GM19240 (cell line): Measurements from ENCODE around the gene TFEB.

ENCODE experiments used
- DNase-seq: peaks from one replicate; pipeline ENCODE4 v3.0.0; 2011; ENCODE audit warnings: low spot score; ENCODE audit not compliant: insufficient read length

The TFEB gene

DNA sequence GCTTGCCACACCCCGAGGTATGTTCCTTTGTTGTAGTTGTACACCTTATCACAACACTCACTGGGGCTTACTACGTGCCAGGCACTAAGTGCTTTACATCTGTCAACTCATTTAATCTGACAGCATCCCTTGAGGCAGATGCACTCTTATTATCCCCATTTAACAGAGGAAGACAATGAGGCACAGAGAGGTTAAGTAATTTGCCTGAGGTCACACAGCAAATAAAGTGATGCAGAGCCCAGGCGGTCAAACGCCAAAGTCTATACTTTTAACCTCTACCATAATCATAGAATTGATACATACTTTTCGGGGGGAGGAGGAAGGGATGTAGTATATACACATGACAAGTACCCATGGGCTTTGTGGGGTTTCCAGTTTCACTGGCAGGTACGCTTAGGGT is 59.4 kb downstream of the TFEB start:
- DNase-seq: no peak

DNA sequence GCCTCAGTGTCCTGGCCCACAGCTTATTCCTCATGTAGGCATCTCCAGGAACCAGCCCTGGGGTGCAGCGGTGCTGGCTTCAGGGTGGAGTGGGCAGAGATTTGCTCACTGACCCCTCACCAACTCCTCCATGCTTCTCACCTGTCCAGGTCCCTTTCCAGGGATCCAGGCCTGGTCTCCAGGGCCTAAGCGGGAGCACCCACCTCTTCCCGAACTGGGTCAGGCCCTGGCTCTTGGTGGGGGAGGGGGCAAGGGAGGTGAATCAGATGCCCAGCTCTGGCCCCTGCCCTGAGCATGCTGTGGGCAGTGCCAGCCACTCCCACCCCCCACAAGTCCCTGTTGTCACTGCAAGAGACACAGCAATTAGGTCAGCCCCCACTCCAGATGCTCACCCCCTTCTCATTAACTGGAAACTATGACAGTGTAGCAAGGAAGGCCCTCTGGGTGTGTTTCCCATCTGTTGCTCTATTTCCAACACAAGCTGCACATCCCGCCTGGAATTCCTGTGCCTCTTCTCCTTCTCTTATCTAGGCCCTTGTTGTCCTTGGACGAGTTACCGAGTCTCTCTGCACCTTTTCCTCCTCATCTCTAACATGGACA is 60.1 kb downstream of the TFEB start:
- no peak for DNase-seq

- no peak for DNase-seq
Observed at GRCh38 chr6:41674231-41675000, 61.0 kb downstream of the TFEB start.

DNA sequence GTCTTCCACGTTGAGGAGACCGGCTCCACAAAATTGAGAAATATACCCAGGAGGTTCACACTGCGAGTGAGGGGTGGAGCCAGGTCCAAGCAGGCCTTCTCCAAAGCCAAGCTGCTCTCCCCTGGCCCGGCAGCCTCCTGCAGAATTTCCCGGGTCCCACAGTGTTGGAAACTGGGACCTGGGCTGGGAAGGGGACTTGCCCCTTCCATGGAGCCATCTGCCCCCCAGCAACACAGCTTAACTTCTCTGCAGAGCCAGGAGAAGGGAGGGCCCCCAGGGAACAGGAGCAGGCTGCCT is 61.8 kb downstream of the TFEB start:
- DNase-seq: no peak

DNA sequence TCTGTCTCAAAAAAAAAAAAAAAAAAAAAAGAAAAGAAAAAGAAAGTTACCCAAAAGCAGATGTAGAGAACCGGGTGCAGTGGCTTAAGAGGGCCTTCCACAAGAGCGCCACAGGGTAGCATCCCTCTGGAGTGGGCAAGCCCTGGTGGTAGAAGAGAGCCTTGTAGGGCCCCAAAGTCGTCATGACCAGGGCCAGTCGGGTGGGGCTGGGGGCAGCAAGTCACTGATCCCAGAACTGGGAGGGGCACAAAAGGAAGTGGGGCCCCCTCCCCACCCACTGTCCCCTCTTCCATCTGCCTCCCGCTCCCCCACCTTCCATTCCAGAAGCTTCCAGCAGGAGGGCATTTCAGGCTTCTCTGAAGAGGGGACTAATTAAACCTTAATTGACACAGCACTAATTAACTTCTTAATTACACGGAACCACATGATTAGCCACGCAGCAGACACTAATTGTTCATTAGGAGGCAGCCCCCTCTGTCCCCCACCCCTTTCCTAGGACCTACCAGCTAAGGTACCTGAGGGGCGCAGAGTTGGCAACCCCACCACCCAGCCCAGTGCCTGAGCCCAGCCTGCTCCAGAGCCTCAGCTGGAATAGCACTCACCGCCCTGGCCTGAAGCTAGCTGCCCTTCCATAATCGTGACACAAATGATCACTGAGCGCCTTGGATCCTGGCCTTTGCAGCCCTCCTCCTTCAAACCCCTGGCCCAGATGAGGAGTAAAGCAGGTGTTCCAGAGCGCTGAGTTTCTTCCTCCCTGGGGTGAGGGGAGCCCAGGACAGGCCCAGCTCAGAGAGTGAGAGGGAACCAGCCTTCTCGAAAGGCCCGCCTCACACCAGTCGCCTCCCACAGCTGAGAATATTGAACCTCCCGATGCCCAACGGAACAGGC is 62.3 kb downstream of the TFEB start:
- no peak for DNase-seq

- no peak for DNase-seq
Observed at GRCh38 chr6:41672016-41672415, 63.4 kb downstream of the TFEB start.

GRCh38 chr6:41671376-41671775 is 64.0 kb downstream of the TFEB start:
- DNase-seq: no peak

DNA sequence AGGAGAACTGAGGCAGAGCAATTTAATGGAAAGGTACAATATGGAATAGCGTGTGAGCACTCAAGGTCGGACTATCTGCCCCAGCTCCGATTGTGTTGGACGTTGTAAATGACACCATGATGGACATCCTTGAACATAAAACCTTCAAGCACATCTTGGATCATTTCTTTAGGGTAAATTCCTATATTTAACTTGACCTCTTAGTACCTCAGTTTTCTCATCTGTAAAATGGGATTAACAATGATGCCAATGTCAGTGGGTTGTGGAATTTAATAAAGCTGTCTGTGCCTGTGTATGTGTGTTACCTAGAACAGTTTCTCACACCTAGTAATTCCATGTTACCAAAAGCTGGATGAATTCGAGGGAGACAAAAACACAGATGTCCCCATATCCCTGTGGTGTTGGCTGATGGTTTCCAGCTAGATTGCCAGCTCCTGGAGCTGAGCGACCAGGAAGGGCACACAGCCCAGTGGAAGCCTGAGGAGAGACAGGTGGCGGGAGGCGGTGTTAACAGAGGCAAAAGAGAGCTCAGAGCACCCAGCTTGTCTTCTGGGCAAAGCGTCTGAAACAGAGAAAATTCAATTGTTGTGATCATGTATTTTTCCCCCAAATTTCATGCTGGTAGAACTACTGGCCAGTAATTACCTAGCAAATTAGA is 64.6 kb downstream of the TFEB start:
- DNase-seq: no peak

DNA sequence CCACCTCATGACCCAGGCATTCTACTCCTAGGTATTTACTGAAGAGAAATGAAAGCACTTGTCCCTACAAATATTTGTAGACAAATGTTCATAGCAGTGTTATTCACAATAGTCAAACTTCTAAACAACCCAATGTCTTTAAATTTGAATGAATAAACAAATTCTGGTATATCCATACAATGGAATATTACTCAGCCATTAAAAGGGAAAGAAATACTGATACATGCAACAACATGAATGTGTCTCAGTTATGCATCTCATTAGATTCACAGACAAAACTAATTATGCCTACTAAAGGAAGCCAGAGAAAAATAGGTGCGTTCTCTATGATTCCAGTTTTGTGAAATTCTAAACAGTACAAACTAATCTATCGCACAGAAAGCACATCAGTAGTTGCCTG is 66.4 kb downstream of the TFEB start:
- no peak for DNase-seq

DNA sequence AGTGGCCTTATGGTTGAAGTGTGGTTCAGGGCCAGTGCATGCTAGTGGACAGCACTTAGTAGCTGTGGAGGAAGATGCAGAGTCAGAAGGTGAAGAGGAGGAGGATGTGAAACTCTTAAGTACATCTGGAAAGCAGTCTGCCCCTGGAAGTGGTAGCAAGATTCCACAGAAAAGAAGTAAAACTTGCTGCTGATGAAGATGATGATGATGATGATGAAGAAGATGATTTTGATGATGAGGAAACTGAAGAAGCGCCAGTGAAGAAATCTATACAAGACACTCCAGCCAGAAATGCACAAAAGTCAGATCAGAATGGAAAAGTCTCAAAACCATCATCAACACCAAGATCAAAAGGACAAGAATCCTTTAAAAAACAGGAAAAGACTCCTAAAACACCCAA is 68.2 kb downstream of the TFEB start:
- no peak for DNase-seq

- no peak for DNase-seq
Observed at GRCh38 chr6:41664271-41664670, 71.1 kb downstream of the TFEB start.

- DNase-seq: no peak
Observed at GRCh38 chr6:41663568-41663967, 71.8 kb downstream of the TFEB start.

GRCh38 chr6:41659935-41660334 is 75.5 kb downstream of the TFEB start:
- no peak for DNase-seq

DNA sequence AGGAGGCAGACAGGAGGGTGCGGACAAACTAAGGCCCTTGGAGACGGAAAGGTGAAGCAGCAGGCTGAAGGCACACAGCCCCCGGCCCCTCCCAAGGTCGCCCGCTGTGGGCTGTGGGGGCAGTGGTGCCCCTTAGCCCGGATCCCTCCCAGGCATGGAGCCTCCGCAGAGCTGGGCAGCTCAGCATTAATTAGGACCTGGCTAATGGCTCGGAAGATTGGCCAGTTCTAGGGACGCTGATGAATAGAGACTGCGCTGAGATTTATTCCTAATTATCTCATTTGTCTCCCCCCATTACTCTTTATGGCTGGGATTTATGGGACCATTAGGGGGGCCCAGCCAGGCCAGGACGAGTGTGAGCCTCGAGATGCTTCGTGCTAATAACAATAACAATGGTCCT is 76.8 kb downstream of the TFEB start:
- no peak for DNase-seq

DNA sequence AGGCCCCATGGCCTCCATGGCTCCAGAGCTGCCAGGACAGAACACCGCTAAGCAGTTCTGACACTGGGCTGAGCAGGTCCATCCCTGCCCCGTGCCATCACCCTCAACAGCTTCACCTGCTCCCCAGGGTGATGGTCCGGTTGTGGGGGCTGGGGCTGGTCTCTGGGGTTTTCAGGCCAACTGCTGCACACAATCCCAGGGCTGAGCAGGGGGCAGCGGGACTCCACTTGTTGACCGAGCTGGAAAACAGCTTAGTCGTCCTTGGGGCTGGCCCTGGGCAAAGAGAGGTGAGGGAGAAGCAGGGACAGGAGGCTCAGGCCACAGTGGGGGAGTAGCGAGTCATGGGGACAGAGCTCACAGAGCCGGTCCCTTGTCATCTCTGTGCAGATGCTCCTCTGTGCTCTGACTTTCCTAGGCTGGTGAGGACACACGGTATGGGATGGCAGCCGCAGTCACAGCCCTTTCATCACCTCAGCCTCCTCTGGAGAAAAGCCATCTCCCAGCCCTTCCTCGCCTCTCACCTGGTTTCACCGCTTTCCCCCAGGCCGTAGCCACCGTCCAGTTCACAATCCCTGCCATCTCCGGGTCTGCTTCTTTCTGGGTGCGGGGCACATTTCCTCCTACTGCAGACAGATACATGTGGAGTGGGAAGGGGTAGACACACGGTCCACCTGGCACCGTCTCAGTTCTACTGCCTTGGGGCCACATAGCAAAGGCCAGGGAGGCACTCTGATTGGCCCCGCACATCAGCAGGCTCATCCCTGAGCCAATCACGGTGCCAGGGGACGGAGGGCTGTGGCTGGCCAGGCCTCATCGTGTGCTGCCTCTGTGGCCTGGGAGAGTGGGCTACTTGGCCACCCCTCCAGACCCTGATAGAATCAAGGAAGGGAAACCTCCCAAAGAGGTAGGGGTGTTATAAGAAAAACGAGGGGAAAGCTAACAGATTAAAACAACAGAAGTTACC is 78.0 kb downstream of the TFEB start:
- no peak for DNase-seq

DNA sequence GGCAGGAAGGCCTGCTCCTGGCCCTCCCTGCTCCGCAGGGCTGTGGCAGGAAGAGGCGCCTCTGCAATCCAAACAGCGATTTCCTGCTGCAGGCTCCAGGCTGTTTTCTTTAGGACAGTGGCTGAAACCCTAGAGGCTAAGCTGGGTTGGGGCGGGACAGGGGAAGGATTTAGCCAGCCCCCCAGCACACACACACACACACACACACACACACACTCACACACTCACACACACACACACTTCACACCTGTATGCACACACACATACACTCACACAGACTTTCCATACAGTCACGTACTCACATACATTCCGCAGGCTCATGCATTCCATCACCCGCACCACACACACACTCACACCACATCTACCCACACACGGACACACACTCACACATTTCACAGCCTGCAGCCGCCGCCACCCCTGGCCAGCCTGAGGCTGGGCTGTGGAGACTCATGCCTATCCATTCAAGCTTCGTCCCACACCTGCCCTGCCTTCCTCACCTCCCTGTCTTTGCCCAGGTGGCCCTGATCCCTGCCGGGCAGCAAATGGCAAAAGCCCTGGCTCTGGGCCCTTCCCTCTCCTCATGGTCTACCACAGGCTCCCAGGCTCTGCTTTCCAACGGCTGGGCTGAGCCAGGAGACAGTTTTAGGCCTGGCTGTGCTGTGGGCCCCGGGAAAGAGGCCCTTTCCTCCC is 79.3 kb downstream of the TFEB start:
- DNase-seq: no peak

GRCh38 chr6:41655646-41656001 is 79.8 kb downstream of the TFEB start:
- no peak for DNase-seq

DNA sequence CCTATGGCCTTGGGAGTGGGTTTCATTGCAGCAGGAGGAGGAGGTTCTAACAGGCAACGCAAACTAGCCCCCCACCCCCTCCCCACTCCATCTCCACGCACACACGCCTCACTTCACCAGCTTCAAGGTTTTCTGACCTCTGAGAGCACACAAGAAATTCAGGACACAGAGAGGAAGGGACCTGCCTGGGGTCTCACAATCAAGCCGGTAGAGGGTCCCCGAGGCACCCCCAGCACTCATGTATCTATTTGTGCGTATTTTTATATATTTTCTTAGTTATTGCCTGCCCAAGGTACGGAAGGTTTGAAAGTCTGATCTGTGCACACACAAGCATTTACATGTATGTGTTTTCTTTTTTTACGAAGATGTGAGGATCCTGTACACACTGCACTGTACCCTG is 80.2 kb downstream of the TFEB start:
- no peak for DNase-seq

DNA sequence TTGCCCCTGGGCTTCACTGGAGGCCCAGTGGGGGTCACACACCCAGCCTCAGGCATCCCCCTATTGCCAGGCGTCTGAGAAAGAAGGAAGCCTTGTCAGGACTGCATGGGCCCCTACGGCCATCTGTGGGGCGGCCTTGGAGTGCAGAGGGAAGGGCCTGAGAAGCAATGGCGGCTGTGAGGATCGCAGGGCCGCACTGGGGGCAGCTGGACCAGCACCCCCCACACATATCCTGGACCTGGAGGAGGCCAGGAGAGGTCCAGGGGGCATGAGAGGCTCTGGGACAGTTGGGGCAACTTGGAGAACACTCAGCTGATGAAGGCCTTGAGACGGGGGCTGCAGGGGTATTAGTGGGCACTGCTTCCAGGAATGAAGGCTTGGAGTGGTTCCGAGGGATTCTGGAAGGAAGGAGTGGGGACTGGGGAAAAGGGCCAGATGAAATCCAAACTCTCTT is 80.7 kb downstream of the TFEB start:
- no peak for DNase-seq

DNA sequence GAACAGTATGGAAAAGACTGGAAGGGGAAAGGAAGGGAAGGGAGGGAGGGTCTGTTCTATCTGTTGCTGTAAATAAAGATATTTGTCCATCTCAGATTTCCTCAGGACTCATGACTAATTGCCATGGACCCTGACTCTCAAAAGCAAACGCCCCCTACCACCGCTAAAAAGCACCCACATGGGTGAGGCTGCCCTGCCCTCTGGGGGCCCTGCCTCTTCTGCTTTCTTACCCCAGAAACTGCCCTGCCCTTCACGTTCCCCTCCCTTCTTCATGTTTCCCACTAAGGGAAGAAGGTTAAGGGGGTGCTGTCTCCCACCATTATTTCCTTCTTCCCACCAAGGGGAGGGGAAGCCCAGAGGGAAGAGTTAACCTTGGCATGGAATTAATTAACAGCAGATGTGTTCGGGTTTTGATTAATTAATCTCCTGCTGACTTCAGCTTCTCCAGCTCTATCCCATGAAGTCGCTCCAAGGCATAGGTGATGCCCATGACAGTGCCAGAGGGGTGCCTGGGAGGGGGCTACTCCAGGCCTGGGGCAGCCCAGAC is 81.2 kb downstream of the TFEB start:
- DNase-seq: no peak
